ENCODE results near the gene RNF227. TPM values are rescaled to one million over a fixed set of nuclear protein-coding genes. Genes with fewer than 3 reads are reported as not detected.

The RNF227 gene
- total and polyA plus RNA-seq, 2 of the 8 experiments (the other 6 are each of a cell fraction or from before 2014, with no cell fraction given), result 0.63 to 1.7 TPM

DNA sequence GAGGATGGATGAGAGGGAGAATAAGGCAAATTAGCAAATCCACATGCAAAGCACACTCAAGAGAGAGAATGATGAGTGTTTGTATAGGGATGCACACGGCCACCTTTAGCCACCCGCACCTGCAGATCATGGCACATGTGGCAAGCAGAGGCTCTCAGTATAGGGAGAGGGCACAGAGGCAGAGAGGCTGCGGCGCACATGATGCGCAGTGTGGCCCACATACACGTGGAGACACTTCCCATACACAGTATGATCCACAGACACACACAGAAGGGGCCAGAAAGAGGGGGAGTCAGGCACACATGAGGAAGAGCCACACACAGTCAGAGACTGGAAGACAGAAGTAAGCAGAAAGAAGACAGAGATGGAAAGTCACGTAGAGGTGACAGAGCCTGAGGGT is 34.0 kb downstream of the RNF227 start:
- Histone ChIP-seq H3K79me1 (ENCODE audit: low read depth, low read length) (no peaks in the 10 kb centered on the region), H3K79me2 (ENCODE audit: control insufficient read depth in 1 of 2, insufficient read depth in 2 of 2, low read length in 2 of 2) (no peaks in the 10 kb centered on the region), H3K4me1 (replicated peaks in 1 of 4; ENCODE audit: control insufficient read depth in 3 of 4, insufficient read depth in 4 of 4, low read length in 3 of 4) (peaks cover 0 to 8% (median 4%) of the 10 kb centered on the region in 4 experiments; a peak in 5 of 7 replicates), H3K14ac (ENCODE audit: insufficient read length) (no peak overlapping the region), H3K4me2 (ENCODE audit: insufficient read depth in 1 of 2, low read depth in 2 of 2, low read length in 2 of 2) (no peak overlapping the region), H3K36me3 (ENCODE audit: control insufficient read depth in 2 of 4, insufficient read depth in 4 of 4, low read length in 3 of 4) (peaks cover 3 to 10% (median 5%) of the 10 kb centered on the region in 4 experiments; a peak in 5 of 8 replicates), H2BK20ac (ENCODE audit: low read length) (no peak overlapping the region), H3K23ac (ENCODE audit: insufficient read length) (no peak overlapping the region), H3K4me3 (ENCODE audit: extremely low read depth in 1 of 4, insufficient read depth in 2 of 4, low read depth in 3 of 4, low read length in 4 of 4) (no peak overlapping the region), H2BK5ac (ENCODE audit: low read depth, low read length) (no peak overlapping the region), H4K91ac (replicated peaks; ENCODE audit: insufficient read length, low read length) (no peak overlapping the region), H3K56ac (replicated peaks; ENCODE audit: insufficient read length, low read depth, low read length) (no peak overlapping the region), H2BK15ac (ENCODE audit: low read length) (no peak overlapping the region), H3K27me3 (replicated peaks in 1 of 4; ENCODE audit: control insufficient read depth in 3 of 4, extremely low read depth in 1 of 4, insufficient read depth in 3 of 4, low read length in 3 of 4) (peaks cover 0 to 10% (median 3%) of the 10 kb centered on the region in 4 experiments; a peak in 3 of 7 replicates), H2BK120ac (replicated peaks; ENCODE audit: low read depth, low read length) (no peak overlapping the region), H3K27ac (ENCODE audit: low read depth, low read length) (no peak overlapping the region), H3K9me3 (ENCODE audit: insufficient read depth in 2 of 2, low read depth in 1 of 2, low read length in 1 of 2) (no peaks in the 10 kb centered on the region), H4K8ac (ENCODE audit: extremely low read depth, insufficient read depth, low read length) (no peak overlapping the region), H3K9ac (replicated peaks in 1 of 4; ENCODE audit: extremely low read depth in 1 of 4, low read depth in 3 of 4, low read length in 3 of 4) (no peak overlapping the region), H2AFZ (ENCODE audit: low read length) (no peak overlapping the region), H2BK12ac (ENCODE audit: low read depth, low read length) (no peak overlapping the region), H4K20me1 (replicated peaks in 1 of 2; ENCODE audit: control insufficient read depth in 1 of 2, insufficient read depth in 2 of 2, low read length in 2 of 2) (no peaks in the 10 kb centered on the region), H3K18ac (ENCODE audit: extremely low read depth, low read length) (no peak overlapping the region), H3K23me2 (ENCODE audit: low read depth, low read length) (peaks cover 15% of the 10 kb centered on the region; the same call in 1 of the 2 replicates), H4K5ac (ENCODE audit: insufficient read length, low read depth, low read length) (no peak overlapping the region), H2AK5ac (ENCODE audit: low read depth, low read length) (peak overlapping the region; percentile 16; the same call in 1 of the 2 replicates), H3K4ac (replicated peaks; ENCODE audit: insufficient read length, low read depth, low read length) (no peak overlapping the region)
- no peak for DNase-seq (ENCODE audit: low read depth in 1 of 2, low spot score in 2 of 2)
- CTCF ChIA-PET (ENCODE audit: partially characterized antibody), result interaction anchor here (1.3 kb wide), 2 partner anchors 20 to 23 kb away, joined by 3 to 5 read pairs; no protein-coding TSS in a partner anchor
- WGBS, 2 experiments (ENCODE audit: extremely low coverage in 1 of 2, insufficient coverage in 1 of 2, insufficient read length in 1 of 2, insufficient replicate concordance in 2 of 2, low coverage in 1 of 2, low lambda C conversion rate in 2 of 2, missing lambda C conversion rate in 1 of 2), result 87% methylated on average over 7 of the region's 7 CpGs; no CpG with 5 or more reads in 1 of the 2 experiments
- no peak for FAIRE-seq
- POLR2A ChIA-PET (ENCODE audit: partially characterized antibody), result no interaction called here
- TF ChIP-seq EZH2 (IDR thresholded peaks at IDR 0.05; ENCODE audit: low read depth, low read length, severe bottlenecking) (no peak), HDAC2 (IDR thresholded peaks at IDR 0.05; ENCODE audit: borderline replicate concordance in 1 of 2, low read depth in 2 of 2, low read length in 2 of 2) (no peak), EP300 (IDR thresholded peaks at IDR 0.05; ENCODE audit: borderline replicate concordance in 1 of 2, low read depth in 2 of 2, low read length in 2 of 2) (no peak), GABPA (IDR thresholded peaks at IDR 0.05; ENCODE audit: borderline replicate concordance, insufficient read depth, low read length) (no peak), SP4 (IDR thresholded peaks at IDR 0.05; ENCODE audit: low read length) (no peak), CBX8 (IDR thresholded peaks at IDR 0.05; ENCODE audit: borderline replicate concordance, low read depth, low read length) (no peak), CEBPB (IDR thresholded peaks at IDR 0.05; ENCODE audit: low read depth, low read length) (no peak), HDAC6 (IDR thresholded peaks at IDR 0.05; ENCODE audit: low read depth, low read length) (no peak), BACH1 (IDR thresholded peaks at IDR 0.05; ENCODE audit: low read length) (no peak), ASH2L (IDR thresholded peaks at IDR 0.05; ENCODE audit: low read length) (no peak), POU5F1 (IDR thresholded peaks at IDR 0.05; ENCODE audit: low read depth, low read length) (no peak)
- TF ChIP-seq, protein P1, sequence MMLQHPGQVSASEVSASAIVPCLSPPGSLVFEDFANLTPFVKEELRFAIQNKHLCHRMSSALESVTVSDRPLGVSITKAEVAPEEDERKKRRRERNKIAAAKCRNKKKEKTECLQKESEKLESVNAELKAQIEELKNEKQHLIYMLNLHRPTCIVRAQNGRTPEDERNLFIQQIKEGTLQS (IDR thresholded peaks at IDR 0.05; ENCODE audit: insufficient read depth, low read depth, low read length), result no peak
- TF ChIP-seq, protein P2, sequence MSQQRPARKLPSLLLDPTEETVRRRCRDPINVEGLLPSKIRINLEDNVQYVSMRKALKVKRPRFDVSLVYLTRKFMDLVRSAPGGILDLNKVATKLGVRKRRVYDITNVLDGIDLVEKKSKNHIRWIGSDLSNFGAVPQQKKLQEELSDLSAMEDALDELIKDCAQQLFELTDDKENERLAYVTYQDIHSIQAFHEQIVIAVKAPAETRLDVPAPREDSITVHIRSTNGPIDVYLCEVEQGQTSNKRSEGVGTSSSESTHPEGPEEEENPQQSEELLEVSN (IDR thresholded peaks at IDR 0.05), result no peak

All from H1 (cell line).